GM12875 (cell line): ENCODE measurements around the gene SNCAIP.

Source experiments
- H3K4me3 ChIP-seq: one replicate; pipeline ENCODE4 v1.5.1; 2011; ENCODE audit warnings: low read depth, low read length, control low read depth
- CTCF ChIP-seq: IDR thresholded peaks from 2 replicates; pipeline ENCODE4 v1.5.1; 2011; ENCODE audit warnings: low read depth, mild to moderate bottlenecking, control low read depth, inconsistent platforms, low read length, moderate library complexity, borderline replicate concordance; ENCODE audit not compliant: insufficient read depth

SNCAIP gene

GRCh38 chr5:122356855-122357254 lies 44.8 kb downstream of the SNCAIP start:
- no peak overlapping the region for H3K4me3 ChIP-seq
- TF ChIP-seq CTCF = no peak

DNA sequence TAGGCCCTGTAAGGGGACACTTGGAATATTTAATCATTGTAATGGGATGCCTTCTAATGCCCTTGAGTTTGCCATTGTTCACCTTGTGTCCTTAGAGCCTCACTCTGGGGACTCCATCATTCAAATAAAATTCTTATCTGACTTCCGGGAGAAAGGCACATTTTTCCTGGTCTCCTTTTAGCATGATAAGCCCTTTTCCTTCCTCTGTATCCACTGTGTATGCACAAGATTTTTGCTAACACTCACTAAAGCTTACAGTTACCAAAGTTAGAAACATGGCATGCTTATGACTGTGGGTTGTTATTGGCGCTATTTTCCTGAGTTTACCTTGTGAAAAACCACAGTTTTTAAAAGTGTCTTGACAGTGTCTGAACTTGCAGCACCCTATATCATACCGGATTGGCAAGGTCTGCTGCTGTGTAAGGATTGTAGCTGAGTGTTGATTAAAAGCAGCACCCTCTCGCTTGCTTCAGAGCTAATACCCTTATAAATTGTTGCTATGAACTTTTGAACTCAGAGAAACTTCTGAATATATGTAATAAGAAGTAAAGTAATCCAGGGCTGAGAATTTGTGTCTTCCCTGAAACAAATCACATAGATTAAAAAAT lies 46.4 kb downstream of the SNCAIP start:
- H3K4me3 ChIP-seq = no peak overlapping the region
- no peak for TF ChIP-seq CTCF

DNA sequence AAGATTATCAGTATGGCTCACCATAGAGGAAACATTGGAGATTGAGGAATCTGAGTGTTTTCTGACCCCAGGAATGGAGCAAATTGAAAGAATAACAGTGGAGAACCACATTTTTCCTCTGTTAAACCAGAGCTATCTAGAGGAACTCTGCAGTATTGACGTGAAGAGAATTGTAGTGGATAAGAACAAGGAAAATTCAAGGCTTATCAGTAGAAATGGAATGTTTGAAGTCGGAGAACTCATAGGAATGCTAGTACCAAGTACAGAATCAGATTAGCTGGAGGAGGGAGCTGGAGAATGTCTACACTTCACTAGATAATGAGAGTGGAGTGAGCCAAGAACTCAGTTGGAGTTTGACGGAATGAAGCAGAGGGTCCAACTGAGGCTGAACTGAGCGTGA lies 50.3 kb downstream of the SNCAIP start:
- TF ChIP-seq CTCF = no peak
- H3K4me3 ChIP-seq = no peak overlapping the region

GRCh38 chr5:122363623-122364022 lies 51.6 kb downstream of the SNCAIP start:
- H3K4me3 ChIP-seq = no peak overlapping the region
- TF ChIP-seq CTCF = no peak

GRCh38 chr5:122366501-122366900 lies 54.5 kb downstream of the SNCAIP start:
- no peak overlapping the region for H3K4me3 ChIP-seq
- no peak for TF ChIP-seq CTCF

DNA sequence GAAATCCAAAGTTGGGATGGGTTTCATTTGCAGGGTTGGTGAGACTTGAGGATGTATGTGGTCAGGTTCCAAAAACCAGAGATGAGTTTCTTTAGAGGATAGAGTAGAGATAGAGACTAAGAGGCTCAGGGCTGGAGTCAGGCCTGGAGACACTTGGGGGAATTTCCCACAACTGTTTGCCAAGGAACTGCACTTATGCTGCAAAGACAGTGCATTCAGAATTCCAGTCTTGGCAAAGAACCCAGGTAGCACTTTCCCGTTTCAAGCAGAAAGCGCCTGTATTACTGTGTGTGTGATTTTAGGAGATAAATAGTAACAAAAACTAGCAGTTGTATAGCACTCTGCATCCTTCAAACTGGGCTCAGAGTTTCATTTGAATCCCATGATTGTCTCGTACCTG lies 55.4 kb downstream of the SNCAIP start:
- no peak overlapping the region for H3K4me3 ChIP-seq
- TF ChIP-seq CTCF = no peak

GRCh38 chr5:122368510-122369251 lies 56.6 kb downstream of the SNCAIP start:
- no peak for TF ChIP-seq CTCF
- no peak overlapping the region for H3K4me3 ChIP-seq
